ENCODE measurements around the gene KPTN. TPM values are rescaled to one million over a fixed set of nuclear protein-coding genes. Genes with fewer than 3 reads are reported as not detected.
A peak's percentile ranks its signal among the peaks of the same experiment; 100 is the strongest.

The KPTN gene
- total and polyA plus RNA-seq, 2 experiments from 2014 or later = 3.1 to 9.6 TPM

GRCh38 chr19:47450478-47450877 lies 33.5 kb downstream of the KPTN start:
- in situ Hi-C loops (cut with MboI) = no loop called here
- no peaks in the 10 kb centered on the region for H3K9me2 ChIP-seq (ENCODE audit: insufficient read depth)
- H3K4me2 ChIP-seq (ENCODE audit: unreplicated experiment) = no peak overlapping the region
- H3K4me1 ChIP-seq (ENCODE audit: insufficient read depth) = no peaks in the 10 kb centered on the region
- no peak overlapping the region for H3K27ac ChIP-seq
- 63 to 71% methylated on average over 7 of the region's 7 CpGs for WGBS, 2 experiments (ENCODE audit: low coverage in 1 of 2, low lambda C conversion rate in 2 of 2, missing lambda C conversion rate in 2 of 2)
- H2AFZ ChIP-seq = no peak overlapping the region
- H3K27me3 ChIP-seq (replicated peaks; ENCODE audit: insufficient read depth) = peaks cover 73% of the 10 kb centered on the region
- no peaks in the 10 kb centered on the region for H3F3A ChIP-seq (ENCODE audit: insufficient read depth)
- H3K9ac ChIP-seq = no peak overlapping the region
- TF ChIP-seq EZH2phosphoT487 (IDR thresholded peaks at IDR 0.05; ENCODE audit: insufficient read depth, low read depth) (no peak), EZH2 (IDR thresholded peaks at IDR 0.05; ENCODE audit: insufficient read depth, poor library complexity, severe bottlenecking) (no peak)
- no peak for DNase-seq
- no peak overlapping the region for H3K4me3 ChIP-seq
- H3K79me2 ChIP-seq (ENCODE audit: insufficient read depth) = no peaks in the 10 kb centered on the region
- no peaks in the 10 kb centered on the region for H3K36me3 ChIP-seq (ENCODE audit: low read depth)
- H4K20me1 ChIP-seq (ENCODE audit: insufficient read depth) = no peaks in the 10 kb centered on the region
- no peaks in the 10 kb centered on the region for H3K9me3 ChIP-seq (ENCODE audit: low read depth)

- no peaks in the 10 kb centered on the region for H3K79me2 ChIP-seq (ENCODE audit: insufficient read depth)
- no peak for TF ChIP-seq EZH2phosphoT487 (IDR thresholded peaks at IDR 0.05; ENCODE audit: insufficient read depth, low read depth)
- no peak for TF ChIP-seq EZH2 (IDR thresholded peaks at IDR 0.05; ENCODE audit: insufficient read depth, poor library complexity, severe bottlenecking)
- in situ Hi-C loops (cut with MboI) = no loop called here
- H3K4me2 ChIP-seq (ENCODE audit: unreplicated experiment) = no peak overlapping the region
- H3K4me1 ChIP-seq (ENCODE audit: insufficient read depth) = no peaks in the 10 kb centered on the region
- H3F3A ChIP-seq (ENCODE audit: insufficient read depth) = no peaks in the 10 kb centered on the region
- H3K9me2 ChIP-seq (ENCODE audit: insufficient read depth) = no peaks in the 10 kb centered on the region
- H3K4me3 ChIP-seq = no peak overlapping the region
- DNase-seq = no peak
- 28 to 29% methylated on average over 9 of the region's 9 CpGs for WGBS, 2 experiments (ENCODE audit: low coverage in 1 of 2, low lambda C conversion rate in 2 of 2, missing lambda C conversion rate in 2 of 2)
- no peak overlapping the region for H2AFZ ChIP-seq
- no peaks in the 10 kb centered on the region for H4K20me1 ChIP-seq (ENCODE audit: insufficient read depth)
- no peak overlapping the region for H3K9ac ChIP-seq
- no peak overlapping the region for H3K27ac ChIP-seq
- H3K36me3 ChIP-seq (ENCODE audit: low read depth) = no peaks in the 10 kb centered on the region
- no peaks in the 10 kb centered on the region for H3K9me3 ChIP-seq (ENCODE audit: low read depth)
- peaks cover 77% of the 10 kb centered on the region for H3K27me3 ChIP-seq (replicated peaks; ENCODE audit: insufficient read depth)
These were observed 35.7 kb downstream of the KPTN start for GRCh38 chr19:47448360-47448727.

DNA sequence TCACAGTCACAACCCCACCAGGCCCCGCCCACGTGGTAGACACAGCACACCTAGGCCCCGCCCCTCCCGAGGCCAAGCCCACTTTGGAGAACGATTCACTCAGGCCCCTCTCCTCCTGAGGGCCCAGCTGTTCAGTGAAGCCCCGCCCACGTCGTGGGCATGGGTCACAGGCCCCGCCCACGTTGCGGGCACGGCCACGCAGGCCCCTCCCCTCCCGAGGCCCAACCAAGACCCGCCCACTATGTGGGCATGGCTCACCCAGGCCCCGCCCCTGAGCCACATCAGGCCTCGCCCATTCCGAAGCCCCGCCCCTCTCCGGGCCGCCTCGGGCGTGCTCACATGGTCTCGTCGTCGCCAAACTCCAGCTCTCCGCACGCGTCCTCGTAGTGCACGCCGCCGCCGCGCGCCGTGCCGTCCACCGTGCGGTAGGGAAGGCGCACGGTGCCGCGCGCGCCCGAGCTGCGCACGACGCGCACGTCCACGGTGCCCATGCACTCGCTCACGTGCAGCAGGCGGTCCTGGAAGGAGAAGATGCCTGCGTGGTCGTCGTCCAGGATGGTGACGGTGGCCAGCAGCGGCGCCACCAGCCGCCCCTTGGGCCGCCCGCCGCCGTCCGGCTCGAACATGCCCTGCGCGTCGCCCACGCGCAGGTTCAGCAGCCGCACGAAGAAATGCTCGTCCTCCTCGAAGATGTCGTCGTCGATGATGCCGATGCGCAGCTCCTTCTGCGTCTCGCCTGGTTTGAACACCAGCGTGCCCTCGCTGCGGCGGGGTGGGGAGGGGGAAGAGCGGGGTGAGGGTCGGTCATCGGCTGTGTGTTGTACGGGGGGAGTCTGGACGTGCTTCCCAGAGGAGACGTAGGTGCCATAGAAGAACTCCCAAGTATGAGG lies 36.3 kb downstream of the KPTN start:
- H3F3A ChIP-seq (ENCODE audit: insufficient read depth) = no peaks in the 10 kb centered on the region
- no peaks in the 10 kb centered on the region for H3K4me1 ChIP-seq (ENCODE audit: insufficient read depth)
- no peak overlapping the region for H3K9ac ChIP-seq
- no peaks in the 10 kb centered on the region for H3K9me3 ChIP-seq (ENCODE audit: low read depth)
- peak; percentile 73 for DNase-seq
- H3K4me2 ChIP-seq (ENCODE audit: unreplicated experiment) = no peak overlapping the region
- H3K9me2 ChIP-seq (ENCODE audit: insufficient read depth) = no peaks in the 10 kb centered on the region
- H3K79me2 ChIP-seq (ENCODE audit: insufficient read depth) = no peaks in the 10 kb centered on the region
- no peak overlapping the region; the same call in 1 of the 2 replicates for H2AFZ ChIP-seq
- TF ChIP-seq EZH2phosphoT487 (IDR thresholded peaks at IDR 0.05; ENCODE audit: insufficient read depth, low read depth) = no peak
- no peak for TF ChIP-seq EZH2 (IDR thresholded peaks at IDR 0.05; ENCODE audit: insufficient read depth, poor library complexity, severe bottlenecking)
- no peak overlapping the region for H3K27ac ChIP-seq
- WGBS, 2 experiments (ENCODE audit: low coverage in 1 of 2, low lambda C conversion rate in 2 of 2, missing lambda C conversion rate in 2 of 2) = 10 to 11% methylated on average over 73 to 87 of the region's 95 CpGs
- no peaks in the 10 kb centered on the region for H3K36me3 ChIP-seq (ENCODE audit: low read depth)
- peak overlapping the region; percentile 6; the same call in 1 of the 2 replicates for H3K4me3 ChIP-seq
- peaks cover 77% of the 10 kb centered on the region for H3K27me3 ChIP-seq (replicated peaks; ENCODE audit: insufficient read depth)
- in situ Hi-C loops (cut with MboI) = no loop called here
- no peaks in the 10 kb centered on the region for H4K20me1 ChIP-seq (ENCODE audit: insufficient read depth)

DNA sequence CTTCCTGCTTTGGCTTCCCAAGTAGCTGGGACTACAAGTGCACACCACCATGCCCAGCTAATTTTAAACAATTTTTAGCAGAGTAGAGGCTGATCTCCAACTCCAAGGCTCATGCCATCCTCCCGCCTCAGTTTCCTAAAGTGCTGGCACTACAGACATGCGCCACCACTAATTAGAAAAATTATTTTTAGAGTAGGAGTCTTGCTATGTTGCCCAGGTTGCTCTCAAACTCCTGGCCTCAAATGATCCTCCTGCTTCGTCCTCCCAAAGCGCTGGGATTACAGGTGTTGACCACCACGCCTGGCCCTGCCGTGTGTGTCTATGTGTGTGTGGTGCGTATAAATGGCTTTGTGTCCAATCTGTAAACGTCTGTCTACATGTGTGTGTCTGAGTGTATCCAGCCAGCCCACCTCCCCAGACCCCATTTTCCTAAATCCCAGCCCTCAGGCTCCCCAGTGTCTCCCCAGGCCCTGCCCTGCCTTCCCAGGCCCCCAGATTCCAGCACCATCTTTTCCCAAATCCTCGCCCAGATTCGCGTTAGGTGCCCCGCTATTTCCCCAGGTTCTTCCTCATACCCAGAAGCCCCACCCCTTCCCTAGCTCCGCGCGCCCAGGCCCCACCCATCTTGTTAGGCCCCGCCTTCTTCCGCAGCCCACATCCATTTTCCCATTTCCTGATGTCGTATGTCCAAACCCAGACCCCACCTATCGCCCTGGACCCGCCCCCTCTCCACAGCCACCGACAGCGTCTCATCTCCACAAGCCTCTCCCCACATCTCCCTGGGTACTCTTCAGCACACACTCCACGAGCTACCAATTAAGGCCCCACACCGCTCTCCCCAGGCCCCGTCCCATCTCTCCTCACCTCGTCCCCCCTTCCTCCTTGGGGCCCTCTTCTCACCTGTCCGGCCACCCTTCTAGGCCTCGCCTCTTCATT lies 37.2 kb downstream of the KPTN start:
- Histone ChIP-seq H3F3A (ENCODE audit: insufficient read depth) (no peaks in the 10 kb centered on the region), H3K4me1 (ENCODE audit: insufficient read depth) (no peaks in the 10 kb centered on the region), H3K79me2 (ENCODE audit: insufficient read depth) (no peaks in the 10 kb centered on the region), H3K9ac (no peak overlapping the region), H3K27ac (no peak overlapping the region), H3K9me2 (ENCODE audit: insufficient read depth) (no peaks in the 10 kb centered on the region), H3K4me3 (no peak overlapping the region), H3K4me2 (ENCODE audit: unreplicated experiment) (no peak overlapping the region), H4K20me1 (ENCODE audit: insufficient read depth) (no peaks in the 10 kb centered on the region), H3K27me3 (replicated peaks; ENCODE audit: insufficient read depth) (peaks cover 84% of the 10 kb centered on the region), H3K36me3 (ENCODE audit: low read depth) (no peaks in the 10 kb centered on the region), H2AFZ (no peak overlapping the region), H3K9me3 (ENCODE audit: low read depth) (no peaks in the 10 kb centered on the region)
- in situ Hi-C loops (cut with MboI) = no loop called here
- 23 to 25% methylated on average over 17 to 28 of the region's 28 CpGs for WGBS, 2 experiments (ENCODE audit: low coverage in 1 of 2, low lambda C conversion rate in 2 of 2, missing lambda C conversion rate in 2 of 2)
- peak; percentile 21 for DNase-seq
- TF ChIP-seq EZH2phosphoT487 (IDR thresholded peaks at IDR 0.05; ENCODE audit: insufficient read depth, low read depth) (no peak), EZH2 (IDR thresholded peaks at IDR 0.05; ENCODE audit: insufficient read depth, poor library complexity, severe bottlenecking) (no peak)
